Measurements from ENCODE around the gene TAF4. TPM values are rescaled to one million over a fixed set of nuclear protein-coding genes. Genes with fewer than 3 reads are reported as not detected.
"Not testable (repeated sequence)": the region's sequence is repeated elsewhere in the genome, so short reads cannot be mapped to it uniquely, and the experiment has no call there.

TAF4 gene
- total RNA-seq, 1 experiment from 2014 or later, result 21.0 TPM

GRCh38 chr20:62073323-62073722 lies 7.6 kb upstream of the TAF4 start:
- in situ Hi-C loops (cut with HindIII; ENCODE audit: low pct_unique_long_range_greater_than_20kb, low sequenced_read_pairs) (no loop called here), intact Hi-C loops (cut with micrococcal nuclease; ENCODE audit: unreplicated experiment) (no loop called here)
- Histone ChIP-seq H3K4me3 (ENCODE audit: low read depth in 2 of 2, low read length in 2 of 2) (no peak overlapping the region), H3K27ac (ENCODE audit: low read length) (no peak overlapping the region), H3K36me3 (ENCODE audit: control insufficient read depth, insufficient read depth, low read length) (no peaks in the 10 kb centered on the region), H3K9me3 (ENCODE audit: control insufficient read depth, insufficient read depth, low read depth, low read length) (peaks cover 8% of the 10 kb centered on the region; the same call in 1 of the 2 replicates), H3K4me1 (ENCODE audit: control insufficient read depth, insufficient read depth, low read length) (no peaks in the 10 kb centered on the region; the same call in 1 of the 2 replicates), H3K27me3 (ENCODE audit: control insufficient read depth, insufficient read depth, low read length) (no peaks in the 10 kb centered on the region)
- no TSS peak for BruUV-seq (replicated peaks)
- ATAC-seq, result no peak
- TF ChIP-seq CTCF (IDR thresholded peaks at IDR 0.05), result no peak
- TF ChIP-seq, protein P1, sequence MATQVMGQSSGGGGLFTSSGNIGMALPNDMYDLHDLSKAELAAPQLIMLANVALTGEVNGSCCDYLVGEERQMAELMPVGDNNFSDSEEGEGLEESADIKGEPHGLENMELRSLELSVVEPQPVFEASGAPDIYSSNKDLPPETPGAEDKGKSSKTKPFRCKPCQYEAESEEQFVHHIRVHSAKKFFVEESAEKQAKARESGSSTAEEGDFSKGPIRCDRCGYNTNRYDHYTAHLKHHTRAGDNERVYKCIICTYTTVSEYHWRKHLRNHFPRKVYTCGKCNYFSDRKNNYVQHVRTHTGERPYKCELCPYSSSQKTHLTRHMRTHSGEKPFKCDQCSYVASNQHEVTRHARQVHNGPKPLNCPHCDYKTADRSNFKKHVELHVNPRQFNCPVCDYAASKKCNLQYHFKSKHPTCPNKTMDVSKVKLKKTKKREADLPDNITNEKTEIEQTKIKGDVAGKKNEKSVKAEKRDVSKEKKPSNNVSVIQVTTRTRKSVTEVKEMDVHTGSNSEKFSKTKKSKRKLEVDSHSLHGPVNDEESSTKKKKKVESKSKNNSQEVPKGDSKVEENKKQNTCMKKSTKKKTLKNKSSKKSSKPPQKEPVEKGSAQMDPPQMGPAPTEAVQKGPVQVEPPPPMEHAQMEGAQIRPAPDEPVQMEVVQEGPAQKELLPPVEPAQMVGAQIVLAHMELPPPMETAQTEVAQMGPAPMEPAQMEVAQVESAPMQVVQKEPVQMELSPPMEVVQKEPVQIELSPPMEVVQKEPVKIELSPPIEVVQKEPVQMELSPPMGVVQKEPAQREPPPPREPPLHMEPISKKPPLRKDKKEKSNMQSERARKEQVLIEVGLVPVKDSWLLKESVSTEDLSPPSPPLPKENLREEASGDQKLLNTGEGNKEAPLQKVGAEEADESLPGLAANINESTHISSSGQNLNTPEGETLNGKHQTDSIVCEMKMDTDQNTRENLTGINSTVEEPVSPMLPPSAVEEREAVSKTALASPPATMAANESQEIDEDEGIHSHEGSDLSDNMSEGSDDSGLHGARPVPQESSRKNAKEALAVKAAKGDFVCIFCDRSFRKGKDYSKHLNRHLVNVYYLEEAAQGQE (IDR thresholded peaks at IDR 0.05; ENCODE audit: insufficient read depth in 1 of 2, low read depth in 2 of 2, low read length in 1 of 2), result no peak
- TF ChIP-seq POLR2AphosphoS5 (IDR thresholded peaks at IDR 0.05; ENCODE audit: low read depth, low read length), result no peak
- no peak for TF ChIP-seq TCF7L2 (IDR thresholded peaks at IDR 0.05; ENCODE audit: low read depth, low read length)
- TF ChIP-seq SIN3A (IDR thresholded peaks at IDR 0.05; ENCODE audit: borderline replicate concordance, insufficient read depth, low read depth, low read length), result no peak
- ChIA-PET POLR2A (no interaction called here), CTCF (no interaction called here)
- DNase-seq (ENCODE audit: low read depth, low spot score), result no peak

GRCh38 chr20:62071669-62072430 lies 6.2 kb upstream of the TAF4 start:
- H3K9me3 ChIP-seq (ENCODE audit: control insufficient read depth, insufficient read depth, low read depth, low read length); BruUV-seq (replicated peaks); H3K27ac ChIP-seq (ENCODE audit: low read length); in situ Hi-C loops (cut with HindIII; ENCODE audit: low pct_unique_long_range_greater_than_20kb, low sequenced_read_pairs); H3K36me3 ChIP-seq (ENCODE audit: control insufficient read depth, insufficient read depth, low read length); DNase-seq (ENCODE audit: low read depth, low spot score); CTCF ChIA-PET; H3K4me3 ChIP-seq (ENCODE audit: low read depth in 2 of 2, low read length in 2 of 2); H3K27me3 ChIP-seq (ENCODE audit: control insufficient read depth, insufficient read depth, low read length); ATAC-seq; intact Hi-C loops (cut with micrococcal nuclease; ENCODE audit: unreplicated experiment); POLR2A ChIA-PET; H3K4me1 ChIP-seq (ENCODE audit: control insufficient read depth, insufficient read depth, low read length): not testable (repeated sequence)

- H3K27me3 ChIP-seq (ENCODE audit: control insufficient read depth, insufficient read depth, low read length), result no peaks in the 10 kb centered on the region
- peaks cover 10% of the 10 kb centered on the region for H3K4me1 ChIP-seq (ENCODE audit: control insufficient read depth, insufficient read depth, low read length)
- H3K4me3 ChIP-seq (ENCODE audit: low read depth in 2 of 2, low read length in 2 of 2), result no peak overlapping the region
- TF ChIP-seq CTCF (IDR thresholded peaks at IDR 0.05), result no peak
- in situ Hi-C loops (cut with HindIII; ENCODE audit: low pct_unique_long_range_greater_than_20kb, low sequenced_read_pairs), result no loop called here
- H3K9me3 ChIP-seq (ENCODE audit: control insufficient read depth, insufficient read depth, low read depth, low read length), result peaks cover 8% of the 10 kb centered on the region; the same call in 1 of the 2 replicates
- no peak overlapping the region for H3K27ac ChIP-seq (ENCODE audit: low read length)
- ChIA-PET POLR2A (no interaction called here), CTCF (no interaction called here)
- DNase-seq (ENCODE audit: low read depth, low spot score) (no peak), ATAC-seq (no peak)
- H3K36me3 ChIP-seq (ENCODE audit: control insufficient read depth, insufficient read depth, low read length), result no peaks in the 10 kb centered on the region
- intact Hi-C loops (cut with micrococcal nuclease; ENCODE audit: unreplicated experiment), result loop anchor here (5.0 kb wide), 1 partner anchor 68 kb away; no protein-coding TSS in a partner anchor
- BruUV-seq (replicated peaks), result no TSS peak
These were observed 4.1 kb upstream of the TAF4 start for GRCh38 chr20:62069741-62070216.

All from Panc1 (cell line).